ENCODE data around the gene SYNDIG1.
"Not testable (repeated sequence)": the region's sequence is repeated elsewhere in the genome, so short reads cannot be mapped to it uniquely, and the experiment has no call there.

The SYNDIG1 gene

DNA sequence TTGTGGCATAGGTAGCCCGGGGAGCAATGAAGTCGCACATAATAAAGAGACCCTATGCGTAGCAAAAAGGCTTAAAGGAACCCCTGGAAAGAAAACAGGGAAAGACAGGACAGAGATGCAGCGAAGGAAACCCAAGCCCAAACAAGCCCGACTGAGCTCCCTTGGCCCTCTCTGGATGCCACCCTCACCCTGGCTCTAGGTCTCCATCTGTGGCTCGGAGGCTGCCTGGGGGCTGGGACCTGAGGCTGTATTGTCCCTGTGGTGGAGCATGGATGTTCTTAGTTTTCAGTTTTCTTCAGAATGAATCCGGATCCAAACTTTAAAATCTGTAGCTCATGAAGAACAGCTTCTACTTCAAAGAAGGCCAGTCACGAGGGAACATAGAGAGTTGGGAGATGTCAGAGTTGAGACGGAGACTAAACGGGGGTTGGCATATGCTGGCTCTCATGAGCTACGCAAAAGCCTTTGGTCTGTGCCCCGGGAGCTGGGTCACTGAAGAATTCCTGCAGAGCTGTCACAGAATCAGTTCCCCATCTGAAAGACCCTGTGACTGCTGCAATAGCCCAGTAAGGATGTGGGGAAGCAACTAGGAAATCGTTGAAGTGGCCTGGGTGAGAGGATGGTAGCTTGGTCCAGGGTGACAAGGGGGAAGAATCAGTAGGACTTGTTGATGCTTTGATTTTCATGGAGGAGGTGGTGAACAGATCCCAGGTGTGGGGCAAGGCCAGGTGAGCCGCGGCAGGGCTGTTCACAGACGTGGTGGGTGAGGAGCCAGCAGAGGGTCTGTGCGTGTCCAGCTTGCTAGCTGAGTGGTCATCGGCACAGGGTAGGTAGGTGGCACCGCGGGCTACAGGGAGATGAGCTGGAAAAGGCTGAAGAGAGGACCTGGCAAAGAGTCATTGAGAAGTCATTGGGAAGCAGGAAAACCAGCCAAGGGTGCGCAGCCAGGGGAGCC, 35.2 kb downstream of the SYNDIG1 start:
- TF ChIP-seq, protein P1, sequence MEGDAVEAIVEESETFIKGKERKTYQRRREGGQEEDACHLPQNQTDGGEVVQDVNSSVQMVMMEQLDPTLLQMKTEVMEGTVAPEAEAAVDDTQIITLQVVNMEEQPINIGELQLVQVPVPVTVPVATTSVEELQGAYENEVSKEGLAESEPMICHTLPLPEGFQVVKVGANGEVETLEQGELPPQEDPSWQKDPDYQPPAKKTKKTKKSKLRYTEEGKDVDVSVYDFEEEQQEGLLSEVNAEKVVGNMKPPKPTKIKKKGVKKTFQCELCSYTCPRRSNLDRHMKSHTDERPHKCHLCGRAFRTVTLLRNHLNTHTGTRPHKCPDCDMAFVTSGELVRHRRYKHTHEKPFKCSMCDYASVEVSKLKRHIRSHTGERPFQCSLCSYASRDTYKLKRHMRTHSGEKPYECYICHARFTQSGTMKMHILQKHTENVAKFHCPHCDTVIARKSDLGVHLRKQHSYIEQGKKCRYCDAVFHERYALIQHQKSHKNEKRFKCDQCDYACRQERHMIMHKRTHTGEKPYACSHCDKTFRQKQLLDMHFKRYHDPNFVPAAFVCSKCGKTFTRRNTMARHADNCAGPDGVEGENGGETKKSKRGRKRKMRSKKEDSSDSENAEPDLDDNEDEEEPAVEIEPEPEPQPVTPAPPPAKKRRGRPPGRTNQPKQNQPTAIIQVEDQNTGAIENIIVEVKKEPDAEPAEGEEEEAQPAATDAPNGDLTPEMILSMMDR (IDR thresholded peaks at IDR 0.05; ENCODE audit: insufficient read depth, missing control alignments), result no peak
- no peak for DNase-seq (ENCODE audit: insufficient read length, low spot score)
- no peak for FAIRE-seq

DNA sequence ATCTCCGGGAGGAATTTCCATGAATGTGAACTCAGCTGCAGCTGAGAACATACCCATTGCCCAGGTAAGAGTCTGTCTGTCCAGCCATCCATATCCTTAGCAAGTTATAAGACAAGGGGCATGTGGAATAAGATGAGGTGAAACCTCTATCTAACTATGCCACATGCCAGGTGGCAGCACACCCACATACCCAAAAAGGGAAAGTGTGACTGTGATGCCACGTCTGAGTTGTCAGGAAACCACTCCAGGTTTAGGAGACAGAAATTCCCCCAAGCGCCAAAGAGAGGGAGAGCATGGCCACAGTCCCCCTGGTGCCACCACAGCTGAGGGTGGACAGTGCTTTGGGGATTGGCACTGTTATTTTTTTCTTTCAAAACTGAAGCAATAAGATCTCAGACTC, 36.7 kb downstream of the SYNDIG1 start:
- DNase-seq (ENCODE audit: insufficient read length, low spot score) (no peak), FAIRE-seq (no peak)
- TF ChIP-seq, protein P1 (IDR thresholded peaks at IDR 0.05; ENCODE audit: insufficient read depth, missing control alignments), result no peak

DNA sequence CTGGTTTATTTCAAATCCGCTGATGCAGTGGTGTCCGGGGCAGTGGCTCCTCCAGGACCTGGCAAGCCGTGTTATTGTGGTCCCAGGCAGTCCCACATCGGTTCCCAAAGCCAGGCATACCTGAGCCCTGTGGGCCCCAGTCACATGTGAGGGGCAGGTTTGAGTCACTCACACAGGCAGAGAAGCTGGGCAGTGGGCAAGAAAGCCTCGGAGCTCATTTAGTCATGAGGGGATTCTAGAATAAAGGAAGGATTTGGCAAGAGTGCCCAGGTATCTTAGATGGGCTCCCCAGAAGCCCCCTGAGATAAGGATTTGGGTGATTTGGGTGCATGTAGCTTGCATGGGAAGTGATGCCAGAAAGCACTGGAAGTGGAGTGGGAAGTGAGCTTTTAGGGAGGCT, 37.3 kb downstream of the SYNDIG1 start:
- DNase-seq (ENCODE audit: insufficient read length, low spot score), result no peak
- no peak for FAIRE-seq
- TF ChIP-seq, protein P1 (IDR thresholded peaks at IDR 0.05; ENCODE audit: insufficient read depth, missing control alignments), result no peak

DNA sequence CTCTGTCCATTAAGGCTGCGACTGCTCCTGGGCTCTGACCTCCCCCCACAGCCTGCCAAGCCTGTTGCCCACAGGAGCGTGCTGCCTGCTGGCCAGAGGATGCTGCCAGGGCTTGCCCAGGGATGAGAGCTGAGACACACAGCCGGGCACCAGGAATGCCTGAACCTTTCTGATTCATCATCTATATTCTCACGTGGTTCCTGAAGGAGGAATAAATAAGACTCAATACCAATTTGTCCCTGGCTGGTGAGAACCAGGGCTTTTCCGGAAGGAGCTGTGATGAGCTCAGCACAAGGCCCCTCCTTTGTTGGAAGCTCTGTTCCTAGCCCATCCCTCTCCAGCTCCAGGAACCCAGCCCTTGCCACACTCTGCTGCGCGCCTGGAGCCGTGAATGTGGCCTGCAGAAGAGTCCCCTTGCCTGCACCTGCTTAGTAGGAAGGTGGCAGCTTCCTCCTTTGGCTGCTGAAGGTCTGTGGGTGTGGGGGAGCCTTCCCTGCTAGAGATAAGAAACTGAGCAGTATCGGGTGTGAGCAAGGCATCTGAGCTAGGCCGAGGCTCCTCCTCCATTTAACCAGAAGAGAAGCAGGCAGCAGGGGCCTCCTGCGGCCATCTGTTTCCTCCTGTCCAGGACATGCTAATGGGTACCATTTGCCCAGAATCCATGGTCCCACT, 37.9 kb downstream of the SYNDIG1 start:
- no peak for FAIRE-seq
- no peak for DNase-seq (ENCODE audit: insufficient read length, low spot score)
- TF ChIP-seq, protein P1 (IDR thresholded peaks at IDR 0.05; ENCODE audit: insufficient read depth, missing control alignments), result no peak

DNA sequence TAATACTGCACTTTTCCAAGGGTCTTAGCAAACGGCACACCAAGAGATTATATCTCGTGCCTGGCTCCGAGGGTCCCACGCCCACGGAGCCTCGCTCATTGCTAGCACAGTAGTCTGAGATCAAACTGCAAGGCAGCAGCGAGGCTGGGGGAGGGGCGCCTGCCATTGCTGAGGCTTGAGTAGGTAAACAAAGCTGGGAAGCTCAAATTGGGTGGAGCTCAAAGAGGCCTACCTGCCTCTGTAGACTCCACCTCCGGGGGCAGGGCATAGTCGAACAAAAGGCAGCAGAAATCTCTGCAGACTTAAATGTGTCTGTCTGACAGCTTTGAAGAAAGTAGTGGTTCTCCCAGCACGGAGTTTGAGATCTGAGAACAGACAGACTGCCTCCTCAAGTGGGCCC, 43.0 kb downstream of the SYNDIG1 start:
- DNase-seq (ENCODE audit: insufficient read length, low spot score); FAIRE-seq: not testable (repeated sequence)

DNA sequence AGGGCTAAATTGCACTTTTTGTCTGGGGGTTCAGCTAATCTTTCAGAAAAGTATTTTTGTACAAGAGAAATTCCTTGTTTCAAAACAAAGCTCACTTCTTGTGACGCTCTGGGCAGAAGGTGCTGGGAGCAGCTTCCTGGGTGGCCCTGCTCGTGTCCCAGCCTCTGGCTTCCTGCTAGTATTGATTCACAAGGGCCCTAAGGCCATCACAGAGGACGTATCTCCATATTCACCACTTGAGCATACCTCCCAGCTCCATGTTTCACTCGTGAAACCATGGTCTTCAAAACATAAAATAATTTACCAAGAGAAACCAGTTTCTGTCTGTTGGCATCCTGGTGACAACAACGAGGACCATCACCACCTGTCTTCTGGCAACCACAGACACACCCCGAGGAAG, 49.1 kb downstream of the SYNDIG1 start:
- DNase-seq (ENCODE audit: insufficient read length, low spot score), result no peak
- no peak for FAIRE-seq
- TF ChIP-seq, protein P1 (IDR thresholded peaks at IDR 0.05; ENCODE audit: insufficient read depth, missing control alignments), result no peak

DNA sequence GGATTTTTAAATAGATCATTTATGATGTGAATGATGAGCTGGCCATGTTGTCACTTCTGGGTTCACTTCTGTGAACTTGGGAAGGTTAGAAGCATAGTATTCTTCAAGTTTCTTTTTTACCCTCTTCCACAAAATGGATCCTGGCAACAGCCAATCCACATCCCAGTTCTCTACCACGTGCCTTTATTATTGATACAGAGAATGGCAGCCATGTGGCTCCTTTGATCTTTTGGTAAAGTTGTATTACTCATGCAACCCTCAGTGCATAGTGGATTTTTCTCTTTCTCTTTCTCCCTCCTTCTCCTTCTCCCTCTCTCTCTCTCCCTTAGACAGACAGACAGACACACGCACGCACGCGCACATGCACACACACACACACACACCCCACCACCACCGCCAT, 50.0 kb downstream of the SYNDIG1 start:
- FAIRE-seq, result no peak
- TF ChIP-seq, protein P1 (IDR thresholded peaks at IDR 0.05; ENCODE audit: insufficient read depth, missing control alignments), result no peak
- no peak for DNase-seq (ENCODE audit: insufficient read length, low spot score)

Measured in D721Med (cell line).